Measurements from ENCODE around the gene RBBP8NL. TPM values are rescaled to one million over a fixed set of nuclear protein-coding genes. Genes with fewer than 3 reads are reported as not detected.

Gene RBBP8NL
- total RNA-seq, 2 experiments from 2014 or later: not detected

- H3K9me3 ChIP-seq (ENCODE audit: control insufficient read depth in 1 of 2, insufficient read depth in 1 of 2, low read length in 2 of 2): peaks cover 0 to 9% of the 10 kb centered on the region in 2 experiments
- H3K36me3 ChIP-seq (ENCODE audit: insufficient read depth, low read length): no peaks in the 10 kb centered on the region
- no peak for ATAC-seq (ENCODE audit: poor library complexity)
- ChIA-PET CTCF (no interaction called here), POLR2A (no interaction called here)
- Mint-ChIP-seq H3K4me1 (ENCODE audit: low read depth) (peaks cover 18% of the 10 kb centered on the region), H3K4me3 (peak overlapping the region; percentile 45), H3K27ac (no peak overlapping the region), H3K36me3 (ENCODE audit: low read depth) (no peaks in the 10 kb centered on the region), H3K27me3 (no peaks in the 10 kb centered on the region), H3K9me3 (no peaks in the 10 kb centered on the region)
- no peak for TF ChIP-seq CTCF (IDR thresholded peaks at IDR 0.05)
- H3K27ac ChIP-seq (ENCODE audit: low read depth in 1 of 2, low read length in 2 of 2): no peak overlapping the region
- no peaks in the 10 kb centered on the region for H3K27me3 ChIP-seq (ENCODE audit: control insufficient read depth in 1 of 2, insufficient read depth in 2 of 2, low read length in 2 of 2)
- intact Hi-C loops (cut with DNase I, micrococcal nuclease): loop anchor here in 1 of 2 experiments (5.0 kb wide), 4 partner anchors 171 to 864 kb away; partner anchors contain the start of genes ARFGAP1, GID8, OSBPL2 and YTHDF1
- no peak overlapping the region for H3K4me3 ChIP-seq (ENCODE audit: low read length)
- no peak for DNase-seq
- peaks cover 46% of the 10 kb centered on the region for H3K4me1 ChIP-seq (ENCODE audit: insufficient read depth, low read length)
Measured at GRCh38 chr20:62408640-62409039, 18.7 kb downstream of the RBBP8NL start.

GRCh38 chr20:62408055-62408454 lies 19.3 kb downstream of the RBBP8NL start:
- TF ChIP-seq CTCF (IDR thresholded peaks at IDR 0.05): no peak
- ChIA-PET CTCF (no interaction called here), POLR2A (interaction anchor here (0.5 kb wide), 1 partner anchor 865 kb away, joined by 3 read pairs; no protein-coding TSS in a partner anchor)
- DNase-seq (peak in 1 of 14 experiments; percentile 44), ATAC-seq (ENCODE audit: poor library complexity) (no peak)
- Mint-ChIP-seq H3K9me3 (no peaks in the 10 kb centered on the region), H3K4me1 (ENCODE audit: low read depth) (peaks cover 18% of the 10 kb centered on the region), H3K27me3 (no peaks in the 10 kb centered on the region), H3K36me3 (ENCODE audit: low read depth) (no peaks in the 10 kb centered on the region), H3K4me3 (no peak overlapping the region), H3K27ac (no peak overlapping the region)
- Histone ChIP-seq H3K36me3 (ENCODE audit: insufficient read depth, low read length) (no peaks in the 10 kb centered on the region), H3K27ac (ENCODE audit: low read depth in 1 of 2, low read length in 2 of 2) (no peak overlapping the region), H3K4me3 (ENCODE audit: low read length) (no peak overlapping the region), H3K9me3 (ENCODE audit: control insufficient read depth in 1 of 2, insufficient read depth in 1 of 2, low read length in 2 of 2) (peaks cover 0 to 9% of the 10 kb centered on the region in 2 experiments), H3K27me3 (ENCODE audit: control insufficient read depth in 1 of 2, insufficient read depth in 2 of 2, low read length in 2 of 2) (no peaks in the 10 kb centered on the region), H3K4me1 (ENCODE audit: insufficient read depth, low read length) (peaks cover 46% of the 10 kb centered on the region)
- intact Hi-C loops (cut with DNase I, micrococcal nuclease): loop anchor here in 1 of 2 experiments (5.0 kb wide), 4 partner anchors 171 to 864 kb away; partner anchors contain the start of genes ARFGAP1, GID8, OSBPL2 and YTHDF1

- Mint-ChIP-seq H3K4me3 (peak within 1 kb of the TSS; percentile 84), H3K36me3 (ENCODE audit: low read depth) (no peaks in the 10 kb centered on the region), H3K9me3 (no peaks in the 10 kb centered on the region), H3K27ac (no peak within 1 kb of the TSS), H3K4me1 (ENCODE audit: low read depth) (peaks cover 18% of the 10 kb centered on the region), H3K27me3 (no peaks in the 10 kb centered on the region)
- TF ChIP-seq CTCF (IDR thresholded peaks at IDR 0.05): no peak
- H3K4me3 ChIP-seq (ENCODE audit: low read length): peak within 1 kb of the TSS; percentile 72
- ChIA-PET CTCF (interaction anchor here (1.0 kb wide), 1 partner anchor 25 kb away, joined by 3 read pairs; no protein-coding TSS in a partner anchor), POLR2A (interaction anchor here (0.6 to 1.0 kb wide), 4 partner anchors 19 to 105 kb away, joined by 3 to 5 read pairs (median 4); partner anchors contain the start of genes ADRM1 and RPS21)
- H3K4me1 ChIP-seq (ENCODE audit: insufficient read depth, low read length): peaks cover 46% of the 10 kb centered on the region
- H3K27ac ChIP-seq (ENCODE audit: low read depth in 1 of 2, low read length in 2 of 2): peak within 1 kb of the TSS in 1 of 2 donors; percentile 24
- no peaks in the 10 kb centered on the region for H3K27me3 ChIP-seq (ENCODE audit: control insufficient read depth in 1 of 2, insufficient read depth in 2 of 2, low read length in 2 of 2)
- peaks cover 0 to 9% of the 10 kb centered on the region in 2 experiments for H3K9me3 ChIP-seq (ENCODE audit: control insufficient read depth in 1 of 2, insufficient read depth in 1 of 2, low read length in 2 of 2)
- peak; percentile 83 to 96 (median 88) for DNase-seq
- peak; percentile 95 for ATAC-seq (ENCODE audit: poor library complexity)
- intact Hi-C loops (cut with DNase I, micrococcal nuclease): loop anchor here in 1 of 2 experiments (5.0 kb wide), 4 partner anchors 170 to 865 kb away; partner anchors contain the start of genes ARFGAP1, GID8, OSBPL2 and YTHDF1
- no peaks in the 10 kb centered on the region for H3K36me3 ChIP-seq (ENCODE audit: insufficient read depth, low read length)
Measured at GRCh38 chr20:62407221-62407992, 19.9 kb downstream of the RBBP8NL start, which contains the start of gene CABLES2. TSS of gene CABLES2 (minus strand) at chr20:62407285. CDS start at chr20:62407276, 9 bp downstream.

Data from CD4-positive, alpha-beta T cell (primary cell).